SK-N-SH (cell line): ENCODE measurements around the gene SRRD. TPM values are rescaled to one million over a fixed set of nuclear protein-coding genes. Genes with fewer than 3 reads are reported as not detected.

ENCODE experiments used
- CTCF ChIA-PET: fragments of 300-600, 350-600 bp; formaldehyde crosslinking; extraction: SDS; loops from one replicate; lab custom pipeline; 2021; lab: Yijun Ruan, JAX
- POLR2A ChIA-PET: fragments of 350-600 bp; sonication (Branson Sonifier 250); formaldehyde crosslinking; extraction: SDS; loops from one replicate; lab custom pipeline; 2020; ENCODE audit warnings: antibody characterized with exemption, inconsistent platforms; lab: Yijun Ruan, JAX
- DNase-seq: peaks from one replicate; pipeline ENCODE4 v3.0.0; 2012
- H2AFZ ChIP-seq: fragments of 200-600 bp; sonication (generic); 2 replicates; pipeline ENCODE4 v1.8.1; 2016; ENCODE audit warnings: antibody characterized with exemption, mild to moderate bottlenecking, low read depth
- H3F3A ChIP-seq: fragments of 200-600 bp; sonication (generic); replicated peaks from 2 replicates; pipeline ENCODE3; 2016; ENCODE audit warnings: antibody characterized with exemption, mild to moderate bottlenecking; ENCODE audit not compliant: insufficient read depth
- H3K27ac ChIP-seq, 2 experiments: fragments of 200-500 bp in 1 of 2; fragments of 200-600 bp in 1 of 2; sonication (Bioruptor generic) in 1 of 2; sonication (generic), shearing (Covaris generic) in 1 of 2; 2 replicates each; pipeline versions ENCODE4 v1.5.1 to v1.6.1; 2014 to 2016; ENCODE audit warnings: low read depth in 2 of 2, inconsistent platforms in 1 of 2, low read length in 1 of 2, mild to moderate bottlenecking in 1 of 2, mixed read lengths in 1 of 2
- H3K27me3 ChIP-seq: fragments of 200-600 bp; sonication (generic), shearing (Covaris generic); 2 replicates; pipeline ENCODE4 v1.6.1; 2016; ENCODE audit warnings: mixed run types; ENCODE audit not compliant: insufficient read depth
- H3K36me3 ChIP-seq, 2 experiments: fragments of 200-500 bp in 1 of 2; fragments of 200-600 bp in 1 of 2; sonication (Bioruptor generic) in 1 of 2; sonication (generic) in 1 of 2; replicated peaks in 1 of 2; 2 replicates each; pipeline versions ENCODE3 to v1.5.1; 2014 to 2016; ENCODE audit warnings: low read length in 1 of 2, mild to moderate bottlenecking in 1 of 2; ENCODE audit not compliant: insufficient read depth in 2 of 2, control insufficient read depth in 1 of 2
- H3K4me1 ChIP-seq, 2 experiments: fragments of 200-500 bp in 1 of 2; fragments of 200-600 bp in 1 of 2; sonication (Bioruptor generic) in 1 of 2; sonication (generic), shearing (Covaris generic) in 1 of 2; 2 replicates each; pipeline versions ENCODE4 v1.5.1 to v1.6.1; 2014 to 2016; ENCODE audit warnings: low read depth in 1 of 2, low read length in 1 of 2, mixed run types in 1 of 2; ENCODE audit not compliant: insufficient read depth in 2 of 2, control insufficient read depth in 1 of 2
- H3K4me2 ChIP-seq: fragments of 200-600 bp; sonication (generic), shearing (Covaris generic); 2 replicates; pipeline ENCODE4 v1.6.1; 2017; ENCODE audit warnings: mixed run types
- H3K4me3 ChIP-seq, 2 experiments: fragments of 200-500 bp in 1 of 2; fragments of 200-600 bp in 1 of 2; sonication (Bioruptor generic) in 1 of 2; sonication (generic), shearing (Covaris generic) in 1 of 2; 2 replicates each; pipeline versions ENCODE4 v1.5.1 to v1.8.1; 2014 to 2016; ENCODE audit warnings: low read depth in 2 of 2, inconsistent platforms in 1 of 2, low read length in 1 of 2, mild to moderate bottlenecking in 1 of 2, mixed read lengths in 1 of 2, moderate library complexity in 1 of 2
- H3K79me2 ChIP-seq: fragments of 200-600 bp; sonication (generic); 2 replicates; pipeline ENCODE4 v1.8.1; 2017; ENCODE audit warnings: mild to moderate bottlenecking; ENCODE audit not compliant: insufficient read depth
- H3K9ac ChIP-seq: fragments of 200-600 bp; sonication (generic); 2 replicates; pipeline ENCODE4 v1.6.1; 2017; ENCODE audit warnings: mixed run types
- H3K9me2 ChIP-seq: fragments of 200-600 bp; sonication (generic); 2 replicates; pipeline ENCODE4 v1.6.1; 2017; ENCODE audit warnings: mixed run types
- H3K9me3 ChIP-seq: fragments of 200-600 bp; sonication (generic); 2 replicates; pipeline ENCODE4 v1.6.1; 2017; ENCODE audit warnings: mixed run types, mild to moderate bottlenecking, moderate library complexity
- H4K20me1 ChIP-seq: fragments of 200-600 bp; sonication (generic); 2 replicates; pipeline ENCODE4 v1.6.1; 2017; ENCODE audit warnings: mild to moderate bottlenecking, mixed run types; ENCODE audit not compliant: insufficient read depth
- CHD2 ChIP-seq: fragments of 150-350 bp; IDR thresholded peaks from 2 replicates; pipeline ENCODE4 v1.6.1; 2018; ENCODE audit warnings: low read length; ENCODE audit not compliant: partially characterized antibody
- FOSL2 ChIP-seq: IDR thresholded peaks from 2 replicates; pipeline ENCODE4 v1.4.0; 2012; ENCODE audit warnings: low read depth, mild to moderate bottlenecking, moderate library complexity, borderline replicate concordance
- FOXJ3 ChIP-seq: sonication (generic); formaldehyde crosslinking; IDR thresholded peaks from 2 replicates; pipeline ENCODE4 v1.5.1; 2020; ENCODE audit warnings: mild to moderate bottlenecking, missing genetic modification reagents
- RAD21 ChIP-seq: IDR thresholded peaks from 2 replicates; pipeline ENCODE4 v1.6.1; 2012; ENCODE audit warnings: mild to moderate bottlenecking, low read length
- RFX5 ChIP-seq: IDR thresholded peaks from 2 replicates; pipeline ENCODE4 v1.6.1; 2012; ENCODE audit warnings: mild to moderate bottlenecking, improper control_type of control experiment, low read length
- RXRA ChIP-seq: IDR thresholded peaks from 2 replicates; pipeline ENCODE4 v1.4.0; 2012; ENCODE audit warnings: low read depth, mild to moderate bottlenecking, borderline replicate concordance
- SIN3A ChIP-seq: IDR thresholded peaks from 2 replicates; pipeline ENCODE4 v1.6.1; 2012; ENCODE audit warnings: low read depth, mild to moderate bottlenecking, low read length, moderate library complexity, borderline replicate concordance
- SMC3 ChIP-seq: IDR thresholded peaks from 2 replicates; pipeline ENCODE4 v1.6.1; 2012; ENCODE audit warnings: low read depth, low read length, improper control_type of control experiment
- WGBS: methylation state at CpG from one replicate; pipeline ENCODE4 v1.1.6; 2017; ENCODE audit warnings: low lambda C conversion rate; 5-methylcytosine and 5-hydroxymethylcytosine counted together
- polyA plus RNA-seq, 3 experiments: library from polyadenylated mRNA; depleted of rRNA; stranded (reverse); fragments of >200 nt; gene quantifications; 2 replicates each; pipeline ENCODE4 v1.2.3, GENCODE V29; 2012
- TF ChIP-seq, protein P1 (sequence below): fragments of 150-350 bp; IDR thresholded peaks from 2 replicates; pipeline ENCODE4 v1.6.1; 2017; ENCODE audit warnings: antibody characterized with exemption, low read length, low read depth, borderline replicate concordance
- TF ChIP-seq, protein P2 (sequence below): fragments of 150-350 bp; IDR thresholded peaks from 2 replicates; pipeline ENCODE4 v1.6.1; 2016; ENCODE audit warnings: mild to moderate bottlenecking, low read depth, low read length
- TF ChIP-seq, protein P3 (sequence below): IDR thresholded peaks from 2 replicates; pipeline ENCODE4 v1.6.1; 2012; ENCODE audit warnings: mild to moderate bottlenecking, low read depth, low read length, moderate library complexity

The SRRD gene
- polyA plus RNA-seq, 1 of the 3 experiments (the other 2 are of a cell fraction): 12.9 TPM

DNA sequence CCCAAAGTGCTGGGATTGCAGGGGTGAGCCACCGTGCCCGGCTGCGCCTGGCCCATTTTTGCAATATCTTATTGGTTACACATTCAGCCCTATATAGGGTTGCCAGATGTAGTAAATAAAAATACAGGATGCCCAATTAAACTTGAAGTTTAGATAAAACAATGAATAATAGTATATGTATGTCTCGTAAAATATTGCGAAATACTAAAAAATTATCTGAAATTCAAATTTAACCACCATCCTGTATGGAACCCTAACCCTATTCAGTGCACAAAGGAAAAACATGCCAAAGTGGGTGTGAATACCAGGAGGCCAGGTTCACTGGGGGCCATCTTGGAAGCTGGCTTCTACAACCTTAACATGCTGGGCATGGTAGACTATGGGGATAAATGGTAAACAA lies 33.8 kb downstream of the SRRD start (continued):
- TF ChIP-seq, protein P1, sequence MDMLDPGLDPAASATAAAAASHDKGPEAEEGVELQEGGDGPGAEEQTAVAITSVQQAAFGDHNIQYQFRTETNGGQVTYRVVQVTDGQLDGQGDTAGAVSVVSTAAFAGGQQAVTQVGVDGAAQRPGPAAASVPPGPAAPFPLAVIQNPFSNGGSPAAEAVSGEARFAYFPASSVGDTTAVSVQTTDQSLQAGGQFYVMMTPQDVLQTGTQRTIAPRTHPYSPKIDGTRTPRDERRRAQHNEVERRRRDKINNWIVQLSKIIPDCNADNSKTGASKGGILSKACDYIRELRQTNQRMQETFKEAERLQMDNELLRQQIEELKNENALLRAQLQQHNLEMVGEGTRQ: no peak
- TF ChIP-seq FOSL2 (no peak), SMC3 (no peak), SIN3A (no peak), RXRA (no peak)

DNA sequence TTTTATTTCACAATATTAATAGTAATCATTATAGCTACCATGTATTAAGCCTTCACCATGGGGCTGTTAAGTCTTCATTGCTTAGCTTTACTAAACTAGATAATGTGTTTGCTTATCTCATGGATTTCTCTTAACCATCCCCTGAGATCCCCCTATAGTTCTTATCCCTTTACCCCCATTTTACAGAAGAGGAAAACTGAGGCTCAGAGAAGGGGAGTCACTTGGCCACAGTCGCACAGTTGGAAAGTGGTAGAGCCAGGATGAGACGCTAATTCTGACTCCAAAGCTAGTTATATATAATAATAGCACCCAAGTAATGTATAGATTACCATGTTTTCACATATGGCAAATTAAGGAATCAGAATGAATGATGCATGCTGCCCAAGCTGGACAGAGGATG lies 38.3 kb downstream of the SRRD start:
- Histone ChIP-seq H3K79me2 (no peaks in the 10 kb centered on the region; the same call in 1 of the 2 replicates), H3K4me2 (no peak overlapping the region)

More for the DNA sequence above, 38.3 kb downstream of the SRRD start:
- Histone ChIP-seq H3K4me1 (no peaks in the 10 kb centered on the region), H3K36me3 (peaks cover 7 to 14% of the 10 kb centered on the region in 2 experiments), H3K9ac (no peak overlapping the region), H3K4me3 (no peak overlapping the region), H4K20me1 (no peaks in the 10 kb centered on the region)
- POLR2A ChIA-PET: no interaction called here
- CTCF ChIA-PET: interaction anchor here (0.6 to 0.8 kb wide), 3 partner anchors 19 to 154 kb away, joined by 3 read pairs; no protein-coding TSS in a partner anchor
- no peak for TF ChIP-seq RAD21
- TF ChIP-seq FOXJ3: no peak
- TF ChIP-seq, protein P2, sequence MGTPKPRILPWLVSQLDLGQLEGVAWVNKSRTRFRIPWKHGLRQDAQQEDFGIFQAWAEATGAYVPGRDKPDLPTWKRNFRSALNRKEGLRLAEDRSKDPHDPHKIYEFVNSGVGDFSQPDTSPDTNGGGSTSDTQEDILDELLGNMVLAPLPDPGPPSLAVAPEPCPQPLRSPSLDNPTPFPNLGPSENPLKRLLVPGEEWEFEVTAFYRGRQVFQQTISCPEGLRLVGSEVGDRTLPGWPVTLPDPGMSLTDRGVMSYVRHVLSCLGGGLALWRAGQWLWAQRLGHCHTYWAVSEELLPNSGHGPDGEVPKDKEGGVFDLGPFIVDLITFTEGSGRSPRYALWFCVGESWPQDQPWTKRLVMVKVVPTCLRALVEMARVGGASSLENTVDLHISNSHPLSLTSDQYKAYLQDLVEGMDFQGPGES: no peak
- TF ChIP-seq RFX5: no peak
- TF ChIP-seq CHD2: no peak
- TF ChIP-seq, protein P3, sequence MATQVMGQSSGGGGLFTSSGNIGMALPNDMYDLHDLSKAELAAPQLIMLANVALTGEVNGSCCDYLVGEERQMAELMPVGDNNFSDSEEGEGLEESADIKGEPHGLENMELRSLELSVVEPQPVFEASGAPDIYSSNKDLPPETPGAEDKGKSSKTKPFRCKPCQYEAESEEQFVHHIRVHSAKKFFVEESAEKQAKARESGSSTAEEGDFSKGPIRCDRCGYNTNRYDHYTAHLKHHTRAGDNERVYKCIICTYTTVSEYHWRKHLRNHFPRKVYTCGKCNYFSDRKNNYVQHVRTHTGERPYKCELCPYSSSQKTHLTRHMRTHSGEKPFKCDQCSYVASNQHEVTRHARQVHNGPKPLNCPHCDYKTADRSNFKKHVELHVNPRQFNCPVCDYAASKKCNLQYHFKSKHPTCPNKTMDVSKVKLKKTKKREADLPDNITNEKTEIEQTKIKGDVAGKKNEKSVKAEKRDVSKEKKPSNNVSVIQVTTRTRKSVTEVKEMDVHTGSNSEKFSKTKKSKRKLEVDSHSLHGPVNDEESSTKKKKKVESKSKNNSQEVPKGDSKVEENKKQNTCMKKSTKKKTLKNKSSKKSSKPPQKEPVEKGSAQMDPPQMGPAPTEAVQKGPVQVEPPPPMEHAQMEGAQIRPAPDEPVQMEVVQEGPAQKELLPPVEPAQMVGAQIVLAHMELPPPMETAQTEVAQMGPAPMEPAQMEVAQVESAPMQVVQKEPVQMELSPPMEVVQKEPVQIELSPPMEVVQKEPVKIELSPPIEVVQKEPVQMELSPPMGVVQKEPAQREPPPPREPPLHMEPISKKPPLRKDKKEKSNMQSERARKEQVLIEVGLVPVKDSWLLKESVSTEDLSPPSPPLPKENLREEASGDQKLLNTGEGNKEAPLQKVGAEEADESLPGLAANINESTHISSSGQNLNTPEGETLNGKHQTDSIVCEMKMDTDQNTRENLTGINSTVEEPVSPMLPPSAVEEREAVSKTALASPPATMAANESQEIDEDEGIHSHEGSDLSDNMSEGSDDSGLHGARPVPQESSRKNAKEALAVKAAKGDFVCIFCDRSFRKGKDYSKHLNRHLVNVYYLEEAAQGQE: no peak
- TF ChIP-seq, all 33 proteins: peak for 0
- H3K9me2 ChIP-seq: no peaks in the 10 kb centered on the region
- H3K27me3 ChIP-seq: no peaks in the 10 kb centered on the region
- H3K27ac ChIP-seq: no peak overlapping the region
- 91% methylated on average over 2 of the region's 2 CpGs for WGBS
- no peak overlapping the region for H2AFZ ChIP-seq
- no peaks in the 10 kb centered on the region for H3F3A ChIP-seq
- DNase-seq: no peak
- H3K9me3 ChIP-seq: no peaks in the 10 kb centered on the region
